HG03432 (cell line): ENCODE data around the gene SUSD6.
"Not testable (repeated sequence)": the region's sequence is repeated elsewhere in the genome, so short reads cannot be mapped to it uniquely, and the experiment has no call there.

Source experiments
- ATAC-seq: cut with Tn5 transposase; IDR thresholded peaks from one replicate; pipeline ENCODE4 v1.9.1; 2021; ENCODE audit warnings: mild to moderate bottlenecking, moderate library complexity; ENCODE audit not compliant: unreplicated experiment

The SUSD6 gene

DNA sequence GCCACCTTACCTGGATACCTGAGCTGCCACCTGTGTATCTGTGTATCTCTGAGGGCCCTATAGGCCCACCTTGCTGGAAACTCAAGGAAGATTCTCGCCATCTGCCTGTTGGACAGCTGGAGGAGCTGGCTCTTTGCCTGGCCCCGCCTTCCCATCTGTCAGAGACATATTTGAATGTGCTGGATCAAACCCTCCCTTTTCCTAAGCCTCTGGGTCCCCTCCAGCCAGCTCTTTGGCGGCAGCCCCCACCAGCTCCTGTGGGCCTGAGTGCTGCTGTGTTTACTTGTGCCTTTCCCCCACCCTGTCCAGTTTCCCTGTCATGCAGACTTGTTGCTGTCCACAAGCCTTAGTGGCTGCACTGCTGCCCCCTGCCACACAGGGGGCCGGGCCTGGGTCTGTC lies 99.7 kb downstream of the SUSD6 start:
- ATAC-seq: no peak

DNA sequence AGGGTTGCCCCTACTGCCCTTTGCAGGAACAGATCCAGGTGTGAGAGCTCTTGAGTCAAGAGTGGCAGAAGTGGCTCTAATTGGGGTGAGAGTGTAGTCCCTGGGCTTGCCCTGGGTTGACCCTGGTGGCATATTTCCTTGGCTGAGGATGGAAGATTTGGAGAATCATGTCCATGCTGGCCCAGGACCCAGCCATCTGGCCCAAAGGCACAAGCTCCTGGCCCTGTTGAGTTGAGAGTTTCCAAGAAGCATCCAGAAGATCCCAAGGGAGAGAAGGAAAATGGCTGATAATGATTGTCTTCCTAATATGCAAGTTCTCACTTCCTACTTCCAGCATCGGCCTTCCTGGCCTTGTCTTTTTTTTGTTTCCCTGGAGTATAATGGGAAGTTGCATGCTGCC lies 100.1 kb downstream of the SUSD6 start:
- no peak for ATAC-seq

DNA sequence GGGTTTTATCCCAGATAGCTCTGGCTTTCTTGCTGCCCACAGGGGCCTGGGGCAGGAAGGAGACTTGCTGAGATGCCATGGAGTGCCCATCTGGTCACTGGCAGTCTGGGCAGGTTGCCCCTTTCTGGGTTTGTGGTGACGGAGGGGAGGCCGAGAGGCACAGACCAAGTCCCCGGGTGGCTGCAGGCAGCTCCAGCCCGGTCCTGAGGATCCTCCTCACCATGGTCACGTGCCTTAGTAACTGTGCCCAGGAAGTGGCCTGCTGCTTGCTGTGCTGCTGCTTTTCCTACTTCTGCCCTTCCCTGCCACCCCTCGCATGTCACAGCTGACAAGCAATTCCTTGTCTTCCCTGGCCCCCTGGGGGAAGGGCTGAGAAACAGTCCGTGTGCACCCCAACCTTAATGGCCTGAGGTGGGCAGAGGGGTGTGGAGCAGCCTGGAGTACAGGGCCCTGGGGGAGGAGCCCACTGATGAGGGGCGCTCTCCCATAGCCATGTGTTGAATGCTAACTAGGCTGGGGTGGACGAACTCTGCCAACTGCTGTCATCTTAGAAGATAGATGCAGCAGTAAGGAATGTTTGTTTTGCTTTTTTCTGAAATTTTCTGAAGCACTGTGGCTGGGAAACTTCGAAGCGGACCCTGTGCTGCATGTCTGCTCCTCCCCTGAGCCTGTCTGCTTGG lies 100.6 kb downstream of the SUSD6 start:
- ATAC-seq: no peak

DNA sequence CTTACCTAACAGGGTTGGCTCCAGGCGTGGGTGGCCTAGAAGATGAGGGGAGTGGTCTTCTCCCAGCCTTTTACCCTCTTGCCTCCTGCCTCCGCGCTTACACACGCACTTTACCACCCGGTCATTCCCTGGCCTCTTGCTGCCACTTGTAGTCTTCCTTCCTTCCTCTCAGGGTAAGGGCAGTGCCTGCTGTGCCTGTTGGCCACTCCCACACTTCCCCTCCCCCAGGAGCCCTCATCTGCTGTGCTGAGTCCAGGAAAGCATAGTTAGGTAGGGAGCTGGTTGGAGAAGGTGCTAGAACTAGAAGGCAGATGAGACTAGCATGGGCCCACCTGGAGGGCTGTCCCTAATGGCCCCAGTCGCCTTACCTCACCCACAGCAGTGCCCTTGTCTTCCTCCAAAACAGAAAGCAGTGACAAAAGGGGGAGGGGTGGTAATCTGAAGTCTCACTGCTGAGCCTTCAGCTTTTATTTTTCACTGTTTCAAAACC lies 101.2 kb downstream of the SUSD6 start:
- ATAC-seq: no peak

DNA sequence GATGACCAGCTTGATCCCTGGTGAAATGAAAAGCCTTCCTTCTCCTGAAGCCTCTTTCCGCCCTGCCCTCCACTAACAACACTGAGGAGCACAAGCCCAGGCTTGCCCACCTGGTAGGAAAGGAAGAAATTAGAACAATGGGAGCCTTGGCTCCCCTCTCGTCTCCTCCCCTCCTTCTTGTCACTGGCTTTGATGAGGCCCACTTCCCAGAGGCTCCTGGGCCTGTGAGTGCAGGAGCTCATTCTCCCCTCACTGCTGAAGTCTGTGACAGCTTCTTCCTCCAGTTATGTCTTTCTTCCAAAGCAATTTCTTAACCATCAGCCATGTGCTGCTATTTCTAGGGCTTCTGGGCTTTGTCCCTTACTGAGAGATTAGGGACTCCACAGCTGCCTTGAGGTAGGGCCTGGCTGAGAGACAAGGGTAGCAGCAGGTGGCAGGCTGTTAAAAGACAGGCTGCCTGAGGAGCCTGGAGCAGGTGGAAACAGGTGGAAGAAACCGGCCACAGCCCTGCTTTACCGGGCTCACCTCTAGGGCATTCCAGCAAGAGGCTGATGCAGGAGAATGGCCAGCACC lies 101.9 kb downstream of the SUSD6 start:
- no peak for ATAC-seq

DNA sequence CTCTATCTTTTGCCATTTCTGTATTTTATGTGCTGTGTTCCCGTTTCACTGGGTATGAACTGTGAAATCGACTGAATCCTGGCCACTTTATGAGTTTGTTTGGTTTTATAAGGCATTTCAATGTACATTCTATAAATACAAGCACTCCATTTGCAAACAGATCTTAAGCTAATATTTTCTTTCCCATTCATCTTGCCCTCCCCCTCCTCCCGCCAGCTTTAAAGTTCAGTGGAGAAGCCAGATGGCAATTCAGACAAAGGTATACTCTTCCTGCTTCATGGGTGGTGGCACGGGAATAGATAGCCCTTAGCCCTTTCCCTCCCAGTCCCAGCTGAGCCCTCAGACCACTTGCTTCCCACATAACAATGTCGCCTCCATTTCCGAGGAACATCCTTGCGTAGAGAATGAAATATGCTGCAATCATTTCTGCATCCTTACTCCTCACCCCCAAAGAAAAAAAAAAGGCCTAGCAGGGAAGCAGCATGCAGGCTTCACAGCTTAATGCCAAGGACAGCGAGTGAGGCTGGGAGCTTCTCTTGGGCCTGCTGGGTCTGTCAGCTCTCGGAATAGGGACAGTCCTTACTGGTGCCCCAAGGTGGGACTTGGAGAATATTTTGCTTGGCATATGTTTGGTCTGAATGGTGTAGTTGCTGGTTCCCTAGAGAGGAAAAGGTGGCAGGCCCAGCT lies 102.7 kb downstream of the SUSD6 start:
- no peak for ATAC-seq

DNA sequence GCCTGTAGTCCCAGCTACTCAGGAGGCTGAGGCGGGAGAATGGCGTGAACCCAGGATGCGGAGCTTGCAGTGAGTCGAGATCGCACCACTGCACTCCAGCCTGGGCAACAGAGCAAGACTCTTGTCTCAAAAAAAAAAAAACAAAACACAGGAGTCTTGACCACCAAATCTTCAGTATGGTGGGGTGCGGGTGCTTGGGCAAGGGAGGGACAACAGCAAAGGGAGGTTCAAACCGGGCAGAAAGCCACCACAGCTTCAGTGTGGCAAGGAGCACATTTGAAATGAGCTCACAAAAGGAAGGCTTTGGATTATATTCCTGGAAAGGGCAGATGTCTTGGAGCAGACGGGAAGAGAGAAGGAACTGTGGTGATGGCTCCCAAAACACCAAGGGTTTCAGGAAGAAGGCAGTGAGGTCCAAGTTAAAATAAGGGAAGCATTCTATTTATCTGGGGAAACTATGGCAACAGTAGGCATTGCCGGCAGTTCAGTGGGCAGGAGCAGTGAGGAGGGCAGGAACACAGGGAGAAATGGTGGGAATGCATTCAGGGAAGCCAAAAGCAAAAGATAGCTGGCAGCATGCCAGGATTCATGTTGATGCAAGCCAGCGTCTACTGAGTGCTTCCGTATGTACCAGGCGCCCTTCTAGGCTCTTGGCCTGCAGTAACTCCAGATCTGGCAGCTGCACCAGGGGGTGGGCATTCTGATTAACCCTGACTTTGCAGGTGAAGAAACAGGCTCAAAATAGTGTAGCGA lies 104.5 kb downstream of the SUSD6 start:
- ATAC-seq: no peak

DNA sequence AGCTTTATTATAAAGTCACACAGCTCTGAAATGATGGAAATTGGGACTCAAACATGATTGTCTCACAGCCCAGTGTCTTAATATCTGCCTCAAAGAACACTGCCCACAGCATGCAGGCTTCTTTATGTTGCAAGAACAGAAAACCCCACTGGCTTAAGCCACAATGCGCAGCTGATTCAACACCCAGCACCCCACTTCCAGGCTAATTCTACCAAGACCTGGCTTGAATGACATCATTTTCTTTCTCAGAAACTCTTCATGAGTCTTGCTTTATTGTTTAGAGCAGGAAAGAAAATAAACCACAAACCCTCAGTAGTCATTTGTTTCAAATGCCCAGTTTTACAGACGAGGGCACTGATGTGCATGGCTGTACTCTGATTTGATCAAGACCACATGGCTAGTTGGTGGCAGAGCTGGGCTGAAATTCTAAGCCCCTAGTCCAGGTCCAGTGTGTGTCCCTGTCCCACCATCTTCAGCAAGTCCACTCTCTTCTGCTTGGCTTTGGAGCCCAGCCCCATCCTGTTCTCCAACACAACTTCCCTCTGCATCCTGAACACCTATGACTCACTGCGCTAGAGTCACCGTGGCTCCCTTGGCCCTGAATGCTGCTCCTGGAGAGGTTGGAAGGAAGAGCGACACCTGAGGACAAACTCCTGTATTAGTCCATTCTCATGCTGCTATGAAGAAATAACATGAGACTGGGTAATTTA lies 105.2 kb downstream of the SUSD6 start:
- ATAC-seq: no peak

DNA sequence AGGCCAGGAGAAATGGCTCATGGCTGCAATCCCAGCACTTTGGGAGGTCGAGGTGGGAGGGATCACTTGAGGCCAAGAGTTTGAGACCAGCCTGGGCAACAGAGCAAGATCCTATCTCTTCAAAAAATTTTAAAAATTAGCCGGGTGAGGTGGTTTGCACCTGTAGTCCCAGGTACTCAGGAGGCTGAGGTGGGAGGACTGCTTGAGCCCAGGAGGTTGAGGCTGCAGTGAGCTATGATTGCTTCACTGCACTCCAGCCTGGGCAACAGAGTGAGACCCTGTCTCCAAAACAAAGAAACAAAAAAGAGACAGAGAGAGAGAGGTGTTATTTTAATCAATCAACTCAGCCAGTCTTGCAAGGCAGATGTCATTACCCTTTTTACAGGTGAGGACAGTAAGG lies 107.2 kb downstream of the SUSD6 start:
- not testable (repeated sequence) for ATAC-seq

DNA sequence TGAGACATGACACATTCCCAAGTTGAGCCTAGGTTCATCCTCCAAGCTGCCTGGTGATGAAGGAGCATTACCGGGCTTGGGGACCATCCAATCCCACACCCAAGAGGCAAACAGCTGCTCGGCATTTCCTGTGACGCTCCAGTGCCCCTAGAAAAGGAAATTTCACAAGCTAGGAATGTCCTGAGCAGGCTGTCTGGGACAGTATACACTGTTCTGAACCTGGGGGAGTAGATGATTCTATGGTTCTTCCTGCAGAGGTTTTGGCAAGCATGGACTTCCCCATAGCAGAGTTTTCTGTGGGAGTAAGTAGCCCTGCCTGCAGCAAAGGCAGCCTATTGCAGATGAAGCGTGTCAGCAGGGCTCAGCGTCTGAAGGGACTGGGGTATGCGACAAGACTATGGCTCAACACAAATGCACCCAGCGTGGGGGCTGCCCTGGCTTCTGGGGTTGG lies 108.1 kb downstream of the SUSD6 start:
- ATAC-seq: no peak

DNA sequence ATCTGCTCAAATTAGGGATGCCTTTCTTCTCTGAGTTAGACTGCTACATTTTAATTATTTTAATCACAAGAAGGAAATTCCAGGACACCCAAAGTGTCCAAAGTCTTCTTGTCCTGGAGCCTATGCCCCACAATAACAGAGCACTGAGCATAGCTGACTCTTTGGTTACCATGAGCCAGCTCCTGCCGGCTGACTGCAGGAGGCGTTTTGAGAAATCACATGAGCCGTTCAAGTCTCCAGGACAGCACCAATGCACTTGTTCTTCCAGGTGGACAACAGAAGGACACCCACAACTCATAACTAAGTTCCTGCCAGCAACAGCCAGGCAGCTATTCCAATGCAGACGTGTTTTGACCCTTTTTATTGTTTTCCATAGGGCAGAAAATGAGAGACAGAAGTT lies 109.5 kb downstream of the SUSD6 start:
- ATAC-seq: no peak

DNA sequence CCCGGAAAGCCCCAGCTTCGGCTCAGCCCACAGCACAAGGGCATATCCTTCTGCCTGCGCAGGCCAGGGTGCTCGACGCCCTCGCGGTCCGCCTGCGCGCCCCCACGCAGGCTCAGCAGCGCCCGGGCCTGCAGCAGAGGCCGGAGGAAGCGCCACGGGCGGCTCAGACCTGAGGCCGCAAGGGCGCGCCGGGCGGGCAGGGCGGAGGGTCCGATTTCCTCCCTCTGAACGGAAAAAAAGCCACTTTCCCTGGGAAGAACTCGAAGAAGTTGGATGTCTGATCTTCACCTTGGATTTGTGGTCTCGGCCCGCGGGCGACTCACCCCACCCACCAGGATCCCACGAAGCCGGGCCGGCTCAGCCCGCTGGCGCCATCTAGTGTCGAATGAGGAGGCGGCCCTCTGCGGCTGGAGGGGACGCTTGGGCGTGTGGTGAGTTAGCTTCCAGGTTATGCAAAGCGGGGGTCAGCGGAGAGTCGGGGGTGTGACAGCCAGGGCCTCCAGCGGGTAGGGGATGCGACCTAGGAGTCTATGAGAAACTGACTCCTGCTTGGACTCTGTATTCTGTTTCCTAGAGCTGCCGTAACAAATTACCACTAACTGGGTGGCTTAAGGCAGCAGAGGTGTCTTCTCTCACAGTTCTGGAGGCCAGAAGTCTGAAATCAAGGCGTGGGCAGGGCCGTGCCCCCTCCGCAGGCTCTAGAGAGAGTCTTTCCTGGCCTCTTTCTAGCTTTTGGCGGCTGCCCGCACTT lies 115.5 kb downstream of the SUSD6 start:
- ATAC-seq: peak; percentile 85

DNA sequence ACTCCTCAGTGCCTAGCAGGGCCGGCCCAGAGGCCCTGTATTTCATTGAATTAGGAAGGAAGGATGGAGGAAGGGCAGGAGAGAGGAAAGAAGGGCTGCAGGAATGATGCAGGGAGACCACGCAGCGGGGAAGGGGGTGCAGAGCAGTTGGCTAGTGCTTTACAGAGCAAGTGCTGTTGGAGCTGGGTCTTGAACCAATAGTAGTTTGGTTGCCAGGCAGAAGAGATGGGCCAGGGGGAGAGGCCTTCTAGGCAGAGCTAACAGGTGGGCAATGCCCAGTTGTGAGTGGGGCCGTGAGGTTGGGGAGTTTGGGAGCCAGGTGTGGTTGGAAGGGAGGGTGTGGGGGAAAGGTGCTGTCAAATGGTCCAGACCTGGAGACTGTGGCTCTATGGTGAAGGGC lies 116.5 kb downstream of the SUSD6 start:
- no peak for ATAC-seq

DNA sequence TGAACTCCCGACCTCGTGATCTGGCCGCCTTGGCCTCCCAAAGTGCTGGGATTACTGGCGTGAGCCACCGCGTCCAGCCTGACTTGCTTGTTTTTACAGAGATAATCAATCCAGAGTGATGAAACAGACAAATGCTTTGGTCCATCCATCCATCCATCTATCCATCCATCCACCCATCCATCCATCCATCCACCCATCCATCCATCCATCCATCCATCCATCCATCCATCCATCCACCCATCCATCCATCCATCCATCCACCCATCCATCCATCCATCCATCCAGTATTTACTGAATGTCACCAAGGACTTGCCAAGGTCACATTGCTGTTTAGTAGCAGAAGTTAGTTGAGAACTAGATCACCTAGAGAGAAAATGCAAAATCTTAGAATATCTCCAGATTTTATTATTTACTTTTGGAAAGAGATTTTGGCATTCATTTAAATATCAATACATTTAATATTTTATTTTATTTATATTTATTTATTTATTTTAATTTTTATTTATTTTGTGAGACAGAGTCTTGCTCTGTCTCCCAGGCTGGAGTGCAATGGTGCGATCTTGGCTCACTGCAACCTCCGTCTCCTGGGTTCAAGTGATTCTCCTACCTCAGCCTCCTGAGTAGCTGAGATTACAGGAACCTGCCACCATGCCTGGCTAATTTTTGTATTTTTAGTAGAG lies 120.7 kb downstream of the SUSD6 start:
- ATAC-seq: not testable (repeated sequence)

DNA sequence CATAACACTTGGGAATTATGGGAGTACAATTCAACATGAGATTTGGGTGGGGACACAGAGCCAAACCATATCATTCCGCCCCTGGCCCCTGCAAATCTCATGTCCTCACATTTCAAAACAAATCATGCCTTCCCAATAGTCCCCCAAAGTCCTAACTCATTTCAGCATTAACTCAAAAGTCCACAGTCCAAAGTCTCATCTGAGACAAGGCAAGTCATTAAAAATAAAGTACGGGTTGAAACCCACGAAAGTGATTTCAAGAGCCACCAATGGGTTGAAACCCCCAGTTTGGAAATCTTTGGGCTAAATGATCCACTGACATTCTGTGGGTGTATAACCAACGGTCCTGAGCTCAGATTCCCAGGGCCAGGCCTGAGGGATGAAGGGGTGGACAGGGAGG lies 125.0 kb downstream of the SUSD6 start:
- ATAC-seq: not testable (repeated sequence)

DNA sequence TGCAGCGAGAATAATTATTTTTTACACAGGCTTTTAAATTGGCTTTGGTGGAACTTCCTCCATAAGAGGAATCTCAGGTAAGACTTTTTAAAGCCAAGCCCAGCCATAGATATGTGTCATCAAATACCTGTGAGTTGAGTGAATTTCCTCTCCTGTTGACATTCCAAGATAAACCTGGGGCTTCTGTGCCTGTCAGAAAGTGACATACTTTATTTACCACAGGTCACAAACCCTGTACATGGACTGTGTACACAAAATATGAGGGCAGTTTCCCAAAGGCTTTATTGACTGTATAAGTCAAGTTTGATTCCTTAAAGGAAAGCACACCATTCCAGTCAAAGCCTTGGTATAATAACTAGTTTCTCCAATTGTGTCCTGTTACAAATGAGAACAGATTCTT lies 129.7 kb downstream of the SUSD6 start:
- no peak for ATAC-seq

DNA sequence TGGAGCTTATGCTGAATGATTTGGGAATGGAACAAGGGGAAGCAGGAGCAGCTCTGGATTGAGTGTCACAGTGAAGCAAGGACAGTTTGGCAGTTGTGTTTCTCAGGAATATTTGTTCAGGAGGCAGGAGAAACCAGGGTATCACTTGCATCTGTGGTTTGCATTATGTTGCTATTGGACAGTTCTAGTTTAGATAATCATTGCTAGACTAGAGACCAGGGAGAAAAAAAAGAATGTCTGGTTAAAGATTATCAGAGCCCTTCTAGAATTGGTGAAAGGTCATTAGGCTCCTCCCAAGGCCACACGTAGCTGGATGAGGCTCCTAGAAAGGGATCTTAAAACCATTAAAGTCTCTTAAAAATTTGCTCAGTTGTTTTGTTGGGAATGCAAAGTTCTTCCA lies 138.6 kb downstream of the SUSD6 start:
- ATAC-seq: no peak

DNA sequence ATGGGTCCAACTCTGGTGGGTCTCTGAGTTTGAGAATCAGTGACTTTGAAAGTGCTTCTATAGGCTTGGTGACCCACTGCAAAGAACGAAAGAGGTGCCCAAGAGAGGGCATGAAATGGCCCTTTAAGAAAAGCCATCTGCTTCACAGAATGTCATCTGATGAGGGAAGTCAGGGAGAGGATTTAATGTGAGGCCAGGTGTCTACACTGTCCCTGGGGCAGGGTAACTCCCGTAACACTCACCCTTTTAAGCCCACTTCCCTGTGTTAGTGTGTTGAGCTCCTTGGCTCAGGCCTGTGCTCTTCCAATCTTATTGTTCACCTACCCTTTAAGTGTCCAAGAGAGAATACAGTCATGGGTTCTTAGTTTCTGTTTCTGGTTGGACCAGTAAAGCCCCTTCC lies 139.1 kb downstream of the SUSD6 start:
- ATAC-seq: no peak

DNA sequence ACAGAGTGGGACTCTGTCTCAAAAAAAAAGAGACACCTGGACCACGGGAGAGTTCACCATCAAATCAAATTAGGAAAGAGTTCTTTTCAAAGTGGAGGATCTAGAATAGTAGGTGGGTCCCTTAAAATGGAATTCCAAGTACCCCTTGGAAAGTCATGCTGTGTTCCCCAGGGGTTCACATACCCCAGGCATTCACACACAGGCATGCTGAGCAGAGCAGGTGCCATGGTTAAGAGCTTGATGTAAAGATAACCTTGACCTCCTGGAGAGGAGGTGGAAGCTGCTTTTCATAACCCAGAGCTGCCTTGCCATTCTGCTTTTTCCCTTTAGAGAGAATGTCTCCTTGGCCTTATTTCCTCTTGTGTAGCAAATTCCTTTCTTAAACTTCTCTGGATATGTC lies 141.4 kb downstream of the SUSD6 start:
- ATAC-seq: no peak

DNA sequence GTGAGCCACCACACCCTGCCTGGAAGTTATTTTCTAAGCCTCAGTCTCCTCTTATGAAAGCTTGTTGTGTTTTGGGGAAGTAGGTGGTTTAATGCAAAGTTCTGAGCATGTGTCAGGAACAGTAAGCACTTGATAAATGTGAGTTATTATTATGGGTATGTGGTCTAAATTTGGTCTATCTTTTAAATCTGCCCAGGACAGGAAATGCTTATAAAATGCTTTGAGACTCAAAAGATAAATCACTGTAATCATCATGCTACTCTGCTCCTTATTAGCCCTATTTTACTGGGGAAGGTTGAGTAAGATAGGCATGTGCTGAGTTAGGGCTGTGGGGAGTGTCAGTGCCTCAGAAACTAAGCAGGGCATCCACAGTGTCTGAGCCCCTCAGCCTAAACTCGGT lies 142.5 kb downstream of the SUSD6 start:
- ATAC-seq: no peak
